ENCODE measurements around the gene ATF7.
"Not testable (repeated sequence)": the region's sequence is repeated elsewhere in the genome, so short reads cannot be mapped to it uniquely, and the experiment has no call there.

Gene ATF7

GRCh38 chr12:53626702-53627169 lies 554 bp upstream of the ATF7 start:
- no peak for DNase-seq (ENCODE audit: low spot score)

- no peak for DNase-seq (ENCODE audit: low spot score)
These were observed 723 bp downstream of the ATF7 start for GRCh38 chr12:53625373-53625945.

DNA sequence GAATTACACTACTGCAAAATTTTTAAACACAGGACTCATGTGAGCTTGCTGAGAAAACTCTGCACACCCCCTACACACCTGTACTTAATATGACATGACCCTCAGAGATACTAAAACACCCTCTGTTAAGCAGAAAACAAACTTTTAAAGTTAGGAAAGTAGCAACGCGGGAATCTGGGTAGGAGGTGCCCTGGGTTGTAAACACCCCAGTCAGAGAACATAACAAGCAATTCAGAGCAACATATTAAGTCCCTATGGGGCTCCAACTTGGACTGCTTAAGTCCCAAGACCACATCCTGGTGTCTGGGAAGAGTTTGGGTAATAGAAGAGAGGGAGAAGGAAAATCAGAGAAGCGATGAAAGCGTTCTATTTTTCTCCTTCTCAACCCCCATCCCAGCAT lies 1.2 kb downstream of the ATF7 start:
- no peak for DNase-seq (ENCODE audit: low spot score)

- no peak for DNase-seq (ENCODE audit: low spot score)
These were observed 1.7 kb downstream of the ATF7 start for GRCh38 chr12:53624458-53624857.

DNA sequence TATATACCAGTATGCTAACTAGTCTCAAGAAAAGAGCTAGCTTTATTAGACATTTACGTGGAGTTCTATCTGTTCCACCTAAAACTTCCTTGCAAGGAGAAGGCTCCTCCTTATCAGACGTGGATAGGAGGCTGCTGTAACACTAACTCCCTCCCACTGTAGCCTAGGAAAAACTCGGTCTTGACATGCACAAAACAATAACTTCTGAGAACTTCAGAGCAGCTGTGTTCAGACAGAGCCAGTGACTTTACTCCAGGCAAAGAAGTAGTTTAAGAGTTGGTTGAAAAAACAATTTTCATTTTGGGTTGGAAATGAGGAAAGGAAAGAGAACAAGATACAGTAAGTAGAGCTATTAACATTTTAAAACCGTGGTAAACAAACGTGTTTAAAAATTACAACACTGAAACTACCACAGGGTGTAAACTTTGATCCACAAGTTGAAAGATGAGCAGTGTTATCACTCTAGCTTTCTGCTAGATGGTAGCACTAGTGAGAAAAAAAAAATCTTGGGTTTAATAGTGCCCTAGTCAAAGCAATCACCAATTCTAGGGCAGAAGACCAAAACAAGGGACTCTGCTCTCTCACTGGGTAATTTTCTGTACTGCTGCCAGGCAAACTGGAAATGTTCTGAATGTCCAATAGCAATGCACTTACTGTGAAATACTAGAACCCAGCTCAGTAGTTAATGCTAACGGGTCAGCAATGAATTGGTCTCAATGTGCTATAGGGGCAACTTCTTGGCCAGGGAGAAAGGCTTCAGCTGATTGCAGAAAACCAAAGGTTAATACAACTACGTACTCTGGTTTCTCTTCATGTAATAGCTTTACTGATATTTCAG lies 2.4 kb downstream of the ATF7 start:
- DNase-seq (ENCODE audit: low spot score) = no peak

DNA sequence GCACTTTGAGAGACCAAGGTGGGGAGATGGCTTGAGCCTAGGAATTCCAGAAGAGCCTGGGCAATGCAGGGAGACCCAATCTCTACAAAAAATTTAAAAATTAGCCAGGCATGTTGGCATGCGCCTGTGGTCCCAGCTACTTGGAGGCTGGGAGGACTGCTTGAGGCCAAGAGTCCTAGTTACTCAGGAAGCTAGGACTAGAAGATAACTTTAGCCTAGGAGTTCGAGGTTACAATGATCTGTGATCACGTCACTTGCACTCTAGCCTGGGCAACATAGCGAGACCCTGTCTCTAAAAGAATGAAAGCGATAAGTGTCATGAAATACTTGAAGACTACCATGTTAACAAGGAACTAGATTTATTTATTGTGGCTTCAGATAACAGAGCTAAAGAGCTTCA lies 3.5 kb downstream of the ATF7 start:
- DNase-seq (ENCODE audit: low spot score) = no peak

DNA sequence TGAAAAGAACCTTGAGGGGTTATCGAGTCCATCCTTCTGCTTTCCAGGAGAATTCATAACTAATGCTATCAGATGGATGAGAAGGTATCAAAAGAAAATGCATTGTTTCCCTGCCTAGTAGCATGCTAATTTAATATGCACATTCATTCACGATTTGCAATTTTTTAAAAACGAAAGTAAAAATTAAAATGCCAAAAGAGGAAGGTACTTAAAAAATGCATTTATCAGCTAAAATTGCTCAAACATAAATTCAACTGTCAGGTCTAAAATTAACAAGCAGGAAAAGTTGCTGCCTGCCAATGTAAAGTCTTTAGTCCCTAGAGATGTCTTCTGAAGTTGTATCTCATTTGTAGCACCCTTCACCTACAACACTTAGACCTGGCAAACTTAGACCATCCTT lies 7.9 kb downstream of the ATF7 start:
- no peak for DNase-seq (ENCODE audit: low spot score)

DNA sequence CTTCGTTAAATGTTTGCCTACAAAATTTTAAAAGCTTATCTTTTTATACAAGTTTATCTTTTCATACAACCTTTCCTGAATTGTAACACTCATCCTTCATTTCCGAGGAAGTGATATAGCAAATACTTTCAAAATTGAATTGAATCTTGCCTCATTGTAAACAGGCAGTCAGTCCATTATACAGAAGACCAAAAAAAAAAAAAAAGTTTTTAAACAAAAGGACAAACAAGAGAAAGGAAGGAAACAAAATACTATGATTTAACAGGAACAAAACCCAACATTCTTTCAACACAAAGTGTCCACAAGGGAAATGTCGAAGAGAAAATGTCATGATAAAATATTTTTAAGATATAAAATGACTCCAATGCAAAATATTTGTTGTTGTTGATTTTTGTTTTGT lies 8.5 kb downstream of the ATF7 start:
- no peak for DNase-seq (ENCODE audit: low spot score)

DNA sequence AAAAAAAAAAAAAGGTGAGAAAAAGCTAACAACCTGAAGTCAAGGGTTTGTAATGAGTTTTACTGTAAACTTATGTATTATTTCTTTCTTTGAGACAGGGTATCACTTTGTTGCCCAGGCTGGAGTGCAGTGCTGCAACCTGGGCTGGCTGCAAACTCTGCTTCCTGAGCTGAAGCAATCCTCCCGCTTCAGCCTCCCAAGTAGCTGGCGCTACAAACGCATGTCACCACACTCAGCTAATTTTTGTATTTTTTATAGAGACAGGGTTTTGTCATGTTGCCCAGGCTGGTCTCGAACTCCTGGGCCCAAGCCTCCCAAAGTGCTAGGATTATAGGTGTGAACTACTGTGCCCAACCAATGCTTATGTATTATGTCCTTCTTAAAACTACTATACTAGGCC lies 9.2 kb downstream of the ATF7 start:
- no peak for DNase-seq (ENCODE audit: low spot score)

GRCh38 chr12:53613821-53614220 lies 12.4 kb downstream of the ATF7 start:
- DNase-seq (ENCODE audit: low spot score) = no peak

DNA sequence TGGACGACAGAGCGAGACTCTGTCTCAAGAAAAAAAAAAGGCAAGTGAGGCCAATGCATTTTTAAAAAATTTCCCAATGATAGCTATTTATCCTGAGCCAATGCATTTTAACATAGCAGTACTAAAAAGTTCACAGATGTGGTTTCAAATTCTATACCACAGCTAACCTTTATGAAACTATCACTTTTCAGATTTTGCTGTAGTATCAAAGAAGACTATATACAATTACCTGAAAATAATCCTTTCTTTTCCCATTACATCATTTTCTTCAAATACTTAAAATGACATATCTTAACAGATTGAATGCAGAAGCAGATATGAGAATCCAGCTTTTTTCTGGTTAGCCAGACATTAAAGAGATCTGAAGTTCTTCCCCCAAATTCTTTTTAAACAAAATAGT lies 13.2 kb downstream of the ATF7 start:
- DNase-seq (ENCODE audit: low spot score) = no peak

GRCh38 chr12:53611304-53611703 lies 14.9 kb downstream of the ATF7 start:
- no peak for DNase-seq (ENCODE audit: low spot score)

GRCh38 chr12:53606688-53607087 lies 19.5 kb downstream of the ATF7 start:
- not testable (repeated sequence) for DNase-seq (ENCODE audit: low spot score)

GRCh38 chr12:53604581-53604980 lies 21.6 kb downstream of the ATF7 start:
- no peak for DNase-seq (ENCODE audit: low spot score)

GRCh38 chr12:53603804-53604203 lies 22.4 kb downstream of the ATF7 start:
- DNase-seq (ENCODE audit: low spot score) = no peak

GRCh38 chr12:53603196-53603595 lies 23.0 kb downstream of the ATF7 start:
- no peak for DNase-seq (ENCODE audit: low spot score)

DNA sequence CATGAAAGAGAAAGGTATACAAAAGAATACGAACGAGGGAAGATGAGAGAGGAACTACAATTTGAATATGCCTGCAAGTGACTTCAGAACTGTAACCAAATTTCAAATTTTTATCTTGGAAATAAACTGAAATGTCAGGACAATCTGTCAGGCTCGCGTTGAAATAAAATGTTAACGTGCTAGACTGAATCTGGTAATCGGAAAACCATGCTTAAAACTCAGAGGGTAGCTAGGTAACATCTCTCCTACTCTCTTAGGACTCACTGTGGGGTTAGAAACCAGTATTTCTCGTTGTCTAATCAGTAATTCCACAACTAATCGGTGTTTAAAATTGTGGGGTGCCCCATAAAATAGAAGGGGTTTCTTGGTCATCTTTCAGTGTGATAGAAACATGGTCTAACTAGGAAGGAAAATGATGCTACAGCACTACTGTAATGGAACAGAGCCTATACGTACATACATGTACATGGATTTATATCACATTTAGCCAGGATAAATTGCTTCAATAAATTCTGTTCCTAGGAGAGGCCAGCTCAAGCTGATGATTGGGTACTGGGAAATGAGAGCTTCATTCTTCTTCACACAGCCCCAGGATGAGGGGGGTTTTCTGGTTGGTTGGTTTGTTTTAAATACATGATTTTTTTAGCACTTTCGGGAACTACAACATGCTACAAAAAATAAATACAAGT lies 23.9 kb downstream of the ATF7 start:
- DNase-seq (ENCODE audit: low spot score) = no peak

DNA sequence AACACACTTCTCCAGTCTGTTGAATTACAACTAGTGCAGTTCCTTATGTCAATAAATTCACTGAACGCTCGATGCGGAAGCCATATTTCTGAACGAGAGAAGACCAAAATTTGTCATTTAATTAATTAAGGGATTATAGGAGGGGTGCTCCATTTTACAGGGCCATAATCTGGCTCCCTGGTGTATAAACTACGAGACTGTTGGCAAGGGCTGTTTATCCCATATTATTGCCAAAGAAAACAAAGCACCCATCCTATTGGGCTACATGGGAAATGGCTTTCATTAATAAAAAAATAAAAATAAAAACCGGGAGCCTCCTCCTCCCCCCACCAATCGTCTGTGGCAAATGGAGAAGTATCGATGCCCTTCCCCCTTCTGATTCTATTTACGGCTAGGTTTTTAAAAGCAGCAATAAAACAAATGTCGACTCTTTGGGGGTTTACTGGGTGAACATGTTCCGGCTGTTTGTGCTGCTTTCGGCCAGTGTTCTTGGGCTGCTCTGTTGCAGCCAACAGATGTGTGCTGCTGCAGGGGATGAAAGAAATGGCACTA lies 24.8 kb downstream of the ATF7 start:
- no peak for DNase-seq (ENCODE audit: low spot score)

- DNase-seq (ENCODE audit: low spot score) = no peak
These were observed 25.5 kb downstream of the ATF7 start for GRCh38 chr12:53600490-53601295.

DNA sequence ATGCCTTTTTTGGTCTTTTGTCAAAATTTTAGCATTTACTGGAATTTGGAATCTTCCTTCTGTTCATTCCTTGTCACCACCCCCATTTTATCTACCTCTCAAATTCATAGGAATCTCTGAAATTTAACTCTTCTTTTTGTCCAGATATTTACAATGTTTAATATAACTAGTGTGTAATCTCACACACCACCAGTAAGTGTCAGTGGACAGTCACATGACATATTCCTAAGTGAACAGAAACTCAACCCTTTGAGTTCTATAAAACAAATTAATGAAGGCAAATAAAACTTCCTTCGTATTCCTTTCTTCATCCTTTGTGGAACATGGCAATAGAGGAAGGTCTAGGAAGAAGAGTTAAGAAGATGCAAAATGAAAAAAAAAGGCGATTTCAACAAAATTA lies 26.6 kb downstream of the ATF7 start:
- DNase-seq (ENCODE audit: low spot score) = no peak

DNA sequence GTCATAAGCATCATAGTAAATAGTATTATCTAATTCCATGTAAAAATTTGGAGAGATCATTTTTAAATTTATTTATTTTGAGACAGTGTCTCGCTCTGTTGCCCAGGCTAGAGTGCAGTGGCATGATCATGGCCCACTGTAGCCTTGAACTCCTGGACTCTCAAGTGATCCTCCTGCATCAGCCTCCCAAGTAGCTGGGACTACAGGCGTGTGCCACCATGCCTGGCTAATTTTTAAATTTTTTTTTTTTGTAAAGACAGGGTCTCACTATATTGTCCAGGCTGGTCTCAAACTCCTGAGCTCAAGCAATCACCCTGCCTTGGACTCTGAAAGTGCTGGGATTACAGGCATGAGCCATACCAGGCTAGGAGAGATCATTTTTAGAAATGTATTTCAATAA lies 27.2 kb downstream of the ATF7 start:
- DNase-seq (ENCODE audit: low spot score) = not testable (repeated sequence)

GRCh38 chr12:53596920-53597363 lies 29.2 kb downstream of the ATF7 start:
- no peak for DNase-seq (ENCODE audit: low spot score)
